ENCODE data around the gene PTEN.

- TF ChIP-seq CTCF (conservative IDR thresholded peaks at IDR 0.05 in 1 of 2, IDR thresholded peaks at IDR 0.05 in 1 of 2; ENCODE audit: extremely low read depth in 1 of 2, insufficient read depth in 1 of 2, low read depth in 1 of 2, low read length in 2 of 2) (no peak), EZH2 (IDR thresholded peaks at IDR 0.05; ENCODE audit: borderline replicate concordance, low read length) (no peak)
These were observed 17.4 kb upstream of the PTEN start for GRCh38 chr10:87846023-87846422.

Data from mammary epithelial cell (primary cell).